Heart left ventricle (tissue), 16 donors: ENCODE results near the gene GPR15. TPM values are rescaled to one million over a fixed set of nuclear protein-coding genes. Genes with fewer than 3 reads are reported as not detected.

Experiments
- ATAC-seq, 4 donors: fragments of 200-7000 bp; cut with Tn5 transposase; one replicate each; pipeline ENCODE4 v1.9.1; 2020 to 2022; ENCODE audit warnings: moderate library complexity in 4 of 4, mild to moderate bottlenecking in 3 of 4, moderate number of reproducible peaks in 1 of 4
- DNase-seq, 5 donors: peaks; one replicate each; pipeline ENCODE4 v3.0.0-alpha.2; 2020
- H3K27ac ChIP-seq, 12 donors: fragments of 200-600 bp; sonication (generic) in 4 of 12; one replicate each; pipeline versions ENCODE4 v1.5.0 to v1.8.0; 2016 to 2022; ENCODE audit warnings: mild to moderate bottlenecking in 2 of 12
- H3K27me3 ChIP-seq, 9 donors: fragments of 200-600 bp; sonication (generic) in 2 of 9; one replicate each; pipeline versions ENCODE4 v1.5.1 to v1.8.0; 2016 to 2022; ENCODE audit warnings: mild to moderate bottlenecking in 3 of 9
- H3K36me3 ChIP-seq, 9 donors: fragments of 200-600 bp; sonication (generic) in 2 of 9; one replicate each; pipeline versions ENCODE4 v1.5.0 to v1.8.0; 2018 to 2022; ENCODE audit warnings: mild to moderate bottlenecking in 2 of 9
- H3K4me1 ChIP-seq, 12 donors: fragments of 200-600 bp; sonication (generic) in 4 of 12; one replicate each; pipeline versions ENCODE4 v1.5.0 to v1.8.0; 2016 to 2022; ENCODE audit warnings: mild to moderate bottlenecking in 3 of 12
- H3K4me3 ChIP-seq, 12 donors: fragments of 200-600 bp; sonication (generic) in 4 of 12; one replicate each; pipeline versions ENCODE4 v1.5.0 to v1.8.0; 2017 to 2022; ENCODE audit warnings: mild to moderate bottlenecking in 9 of 12, moderate library complexity in 4 of 12
- H3K9me3 ChIP-seq, 12 donors: fragments of 200-600 bp; sonication (generic) in 4 of 12; one replicate each; pipeline versions ENCODE4 v1.5.0 to v1.8.0; 2016 to 2022; ENCODE audit warnings: mild to moderate bottlenecking in 1 of 12
- CTCF ChIP-seq, 12 donors: fragments of 200-600 bp; sonication (generic) in 4 of 12; IDR thresholded peaks; one replicate each; pipeline versions ENCODE4 v1.5.0 to v1.8.0; 2018 to 2022; ENCODE audit warnings: antibody characterized with exemption in 12 of 12, mild to moderate bottlenecking in 5 of 12
- POLR2A ChIP-seq, 2 donors: fragments of 450-650 bp; IDR thresholded peaks; one replicate each; pipeline ENCODE4 v1.6.1; 2017; ENCODE audit warnings: antibody characterized with exemption in 2 of 2, mild to moderate bottlenecking in 2 of 2, moderate library complexity in 2 of 2
- WGBS, 4 donors: extraction: QIAGEN DNeasy Blood & Tissue Kit in 2 of 4; methylation state at CpG; one replicate each; pipeline versions ENCODE4 v1.1.5 to v1.1.7; 2013 to 2018; 5-methylcytosine and 5-hydroxymethylcytosine counted together
- intact Hi-C, 10 donors: fragments of 100-400 bp; cut with DNase I; formaldehyde crosslinking; loops; one replicate each; pipeline versions ENCODE4 v1.11.1 to v1.14.2; 2022
- polyA plus RNA-seq, 2 donors: library from polyadenylated mRNA; stranded (reverse); fragments of 200-250 nt; gene quantifications; one replicate each; pipeline ENCODE4 v1.2.3, GENCODE V29; 2013
- total RNA-seq, 9 donors: library from RNA; depleted of rRNA in 2 of 9; stranded (reverse); fragments of >200 nt in 2 of 9; fragmentation: NEBNext Ultra II Directional in 3 of 9; extraction: Animal tissue kit (Norgen Biotek cat#: 25700) in 3 of 9; gene quantifications; one replicate each; pipeline versions ENCODE4 v1.1.0 to v1.2.4, GENCODE V29; 2016 to 2023
- donor health status: ischemic (EF 13 %, LVEDD 7.1; RV severe dilation, severe dysfunction).
- donor health status: healthy with polysubstance abuse.
- donor health status: DM: no; HTN: yes; CAD: no.
- donor health status: DM: no; HTN: no; CAD: no.
- donor health status: ischemic (EF 25% LVEDD 6.9; RV normal size, moderate dysfunction).
- donor health status: ischemic (EF 25% LVEDD 5.7; RV mildly dilated, moderate dysfunction).
- donor health status: healthy.
- donor health status: DM: yes; HTN: yes; CAD: no.
- donor health status: ischemic (EF 35%, LVEDD 5.7; RV mildly dilated, moderate dysfunction).
- donor health status: nonischemic (EF 11% LVEDD 7.7; RV severe dilation, severe dysfunction).
- donor health status: DM: yes; HTN: yes; CAD: no.
- donor health status: PGD.
- donor health status: ischemic (EF 29% LVEDD 5.4; RV normal size, mild dysfunction).
- donor health status: nonischemic (EF 23%, LVEDD 6.1; RV moderate dilation, normal function).

The GPR15 gene
- total and polyA plus RNA-seq, 11 donors, result not detected

GRCh38 chr3:98554580-98554979 lies 22.8 kb downstream of the GPR15 start:
- TF ChIP-seq CTCF (IDR thresholded peaks at IDR 0.05) (no peak), POLR2A (IDR thresholded peaks at IDR 0.05) (no peak)
- H3K4me3 ChIP-seq, result no peak overlapping the region
- peak overlapping the region in 1 of 12 donors; percentile 24 for H3K27ac ChIP-seq
- peaks cover 0 to under 1% (median 0%) of the 10 kb centered on the region in 12 donors for H3K9me3 ChIP-seq
- WGBS, 4 donors, result 91 to 93% (median 92%) methylated on average over 2 of the region's 2 CpGs
- H3K36me3 ChIP-seq, result no peaks in the 10 kb centered on the region
- H3K4me1 ChIP-seq, result peaks cover 0 to 32% (median 0%) of the 10 kb centered on the region in 12 donors
- intact Hi-C loops, result no loop called here
- DNase-seq, result no peak
- ATAC-seq, result no peak
- no peaks in the 10 kb centered on the region for H3K27me3 ChIP-seq

GRCh38 chr3:98555025-98555379 lies 23.2 kb downstream of the GPR15 start:
- WGBS, 4 donors, result 67 to 92% (median 81%) methylated on average over 4 of the region's 4 CpGs
- Histone ChIP-seq H3K27me3 (no peaks in the 10 kb centered on the region), H3K4me1 (peaks cover 0 to 32% (median 0%) of the 10 kb centered on the region in 12 donors), H3K9me3 (peaks cover 0 to 3% (median 0%) of the 10 kb centered on the region in 12 donors), H3K27ac (no peak overlapping the region), H3K4me3 (no peak overlapping the region), H3K36me3 (no peaks in the 10 kb centered on the region)
- DNase-seq, result no peak
- ATAC-seq, result no peak
- no peak for TF ChIP-seq CTCF (IDR thresholded peaks at IDR 0.05)
- no peak for TF ChIP-seq POLR2A (IDR thresholded peaks at IDR 0.05)
- intact Hi-C loops, result no loop called here

GRCh38 chr3:98556164-98557130 lies 24.7 kb downstream of the GPR15 start:
- ATAC-seq (no peak), DNase-seq (no peak)
- Histone ChIP-seq H3K36me3 (no peaks in the 10 kb centered on the region), H3K27me3 (no peaks in the 10 kb centered on the region), H3K27ac (peak overlapping the region in 1 of 12 donors; percentile 19), H3K9me3 (peaks cover 0 to 3% (median 0%) of the 10 kb centered on the region in 12 donors), H3K4me3 (no peak overlapping the region), H3K4me1 (peaks cover 0 to 32% (median 0%) of the 10 kb centered on the region in 12 donors)
- no peak for TF ChIP-seq POLR2A (IDR thresholded peaks at IDR 0.05)
- TF ChIP-seq CTCF (IDR thresholded peaks at IDR 0.05), result no peak
- 83 to 87% (median 86%) methylated on average over 7 of the region's 7 CpGs for WGBS, 4 donors
- intact Hi-C loops, result no loop called here

- H3K36me3 ChIP-seq, result no peaks in the 10 kb centered on the region
- H3K9me3 ChIP-seq, result peaks cover 0 to 3% (median 0%) of the 10 kb centered on the region in 12 donors
- DNase-seq (no peak), ATAC-seq (no peak)
- WGBS, 4 donors, result 72 to 79% (median 75%) methylated on average over 4 of the region's 4 CpGs
- intact Hi-C loops, result no loop called here
- H3K27ac ChIP-seq, result peak overlapping the region in 1 of 12 donors; percentile 15
- no peak overlapping the region for H3K4me3 ChIP-seq
- no peak for TF ChIP-seq POLR2A (IDR thresholded peaks at IDR 0.05)
- no peak for TF ChIP-seq CTCF (IDR thresholded peaks at IDR 0.05)
- H3K4me1 ChIP-seq, result peaks cover 0 to 34% (median 0%) of the 10 kb centered on the region in 12 donors
- H3K27me3 ChIP-seq, result no peaks in the 10 kb centered on the region
Measured at GRCh38 chr3:98557324-98558010, 25.7 kb downstream of the GPR15 start.
